Endodermal cell (in vitro differentiated cells): ENCODE data around the gene EIF4G2. TPM values are rescaled to one million over a fixed set of nuclear protein-coding genes. Genes with fewer than 3 reads are reported as not detected.
A peak's percentile ranks its signal among the peaks of the same experiment; 100 is the strongest.

Source experiments
- DNase-seq: peaks from one replicate; pipeline ENCODE4 v3.0.0-alpha.2; 2017
- H3K27ac ChIP-seq: 2 replicates; pipeline ENCODE4 v1.5.1; 2013; ENCODE audit warnings: mild to moderate bottlenecking, low read depth, low read length, moderate library complexity
- H3K27me3 ChIP-seq: 2 replicates; pipeline ENCODE4 v1.6.1; 2013; ENCODE audit warnings: mild to moderate bottlenecking, low read length, moderate library complexity; ENCODE audit not compliant: insufficient read depth, control insufficient read depth, poor library complexity, severe bottlenecking
- H3K36me3 ChIP-seq: 2 replicates; pipeline ENCODE4 v1.7.0; 2013; ENCODE audit warnings: mild to moderate bottlenecking, low read length, moderate library complexity; ENCODE audit not compliant: control insufficient read depth, insufficient read depth
- H3K4me1 ChIP-seq: one replicate; pipeline ENCODE4 v1.7.0; 2013; ENCODE audit warnings: low read length; ENCODE audit not compliant: control insufficient read depth, insufficient read depth
- H3K4me3 ChIP-seq: 2 replicates; pipeline ENCODE4 v1.5.1; 2013; ENCODE audit warnings: mild to moderate bottlenecking, low read length, moderate library complexity
- H3K9ac ChIP-seq: 2 replicates; pipeline ENCODE4 v1.6.1; 2013; ENCODE audit warnings: mild to moderate bottlenecking, low read length, moderate library complexity; ENCODE audit not compliant: poor library complexity, severe bottlenecking; ENCODE audit errors: extremely low read depth
- H3K9me3 ChIP-seq: 2 replicates; pipeline ENCODE4 v1.6.1; 2013; ENCODE audit warnings: mild to moderate bottlenecking, low read length, moderate library complexity; ENCODE audit not compliant: control insufficient read depth
- H3K27ac Mint-ChIP-seq: 2 replicates; pipeline ENCODE4 v1.8.0; 2020; ENCODE audit warnings: mixed read lengths
- H3K27me3 Mint-ChIP-seq: 2 replicates; pipeline ENCODE4 v1.8.0; 2021; ENCODE audit warnings: mild to moderate bottlenecking, mixed read lengths; ENCODE audit not compliant: insufficient read depth
- H3K36me3 Mint-ChIP-seq: 2 replicates; pipeline ENCODE4 v1.8.0; 2020; ENCODE audit warnings: low read depth, mixed read lengths
- H3K4me1 Mint-ChIP-seq: 2 replicates; pipeline ENCODE4 v1.8.0; 2020; ENCODE audit warnings: mixed read lengths
- H3K4me3 Mint-ChIP-seq: 2 replicates; pipeline ENCODE4 v1.8.0; 2020; ENCODE audit warnings: mild to moderate bottlenecking, moderate library complexity, mixed read lengths
- H3K9me3 Mint-ChIP-seq: 2 replicates; pipeline ENCODE4 v1.8.0; 2020; ENCODE audit warnings: mild to moderate bottlenecking, mixed read lengths
- WGBS, 2 experiments: methylation state at CpG; one replicate each; pipeline versions ENCODE4 v1.1.5 to v1.1.7; 2013; ENCODE audit warnings: missing lambda C conversion rate in 2 of 2, mixed read lengths in 1 of 2; ENCODE audit not compliant: insufficient coverage in 1 of 2, insufficient read length in 1 of 2; 5-methylcytosine and 5-hydroxymethylcytosine counted together
- total RNA-seq, 2 donors: library from RNA; stranded (reverse); fragmentation: NEBNext Ultra II Directional in 1 of 2; extraction: Animal tissue kit (Norgen Biotek cat#: 25700) in 1 of 2; gene quantifications; 2 replicates in 1 of 2; 3 replicates in 1 of 2; pipeline ENCODE4 v1.2.1, GENCODE V29; 2021
- TF ChIP-seq, protein P1 (sequence below): fragments of 200-600 bp; sonication (generic); conservative IDR thresholded peaks from 2 replicates; pipeline ENCODE4 v1.5.0; 2021; ENCODE audit warnings: antibody characterized with exemption, mild to moderate bottlenecking

The EIF4G2 gene
- total RNA-seq, 2 donors from 2014 or later: 753 to 1,007 TPM

- peaks cover 64% of the 10 kb centered on the region for H3K36me3 ChIP-seq
- DNase-seq: no peak
- H3K4me1 ChIP-seq: peaks cover 3% of the 10 kb centered on the region
- no peaks in the 10 kb centered on the region for H3K27me3 Mint-ChIP-seq
- TF ChIP-seq, protein P1, sequence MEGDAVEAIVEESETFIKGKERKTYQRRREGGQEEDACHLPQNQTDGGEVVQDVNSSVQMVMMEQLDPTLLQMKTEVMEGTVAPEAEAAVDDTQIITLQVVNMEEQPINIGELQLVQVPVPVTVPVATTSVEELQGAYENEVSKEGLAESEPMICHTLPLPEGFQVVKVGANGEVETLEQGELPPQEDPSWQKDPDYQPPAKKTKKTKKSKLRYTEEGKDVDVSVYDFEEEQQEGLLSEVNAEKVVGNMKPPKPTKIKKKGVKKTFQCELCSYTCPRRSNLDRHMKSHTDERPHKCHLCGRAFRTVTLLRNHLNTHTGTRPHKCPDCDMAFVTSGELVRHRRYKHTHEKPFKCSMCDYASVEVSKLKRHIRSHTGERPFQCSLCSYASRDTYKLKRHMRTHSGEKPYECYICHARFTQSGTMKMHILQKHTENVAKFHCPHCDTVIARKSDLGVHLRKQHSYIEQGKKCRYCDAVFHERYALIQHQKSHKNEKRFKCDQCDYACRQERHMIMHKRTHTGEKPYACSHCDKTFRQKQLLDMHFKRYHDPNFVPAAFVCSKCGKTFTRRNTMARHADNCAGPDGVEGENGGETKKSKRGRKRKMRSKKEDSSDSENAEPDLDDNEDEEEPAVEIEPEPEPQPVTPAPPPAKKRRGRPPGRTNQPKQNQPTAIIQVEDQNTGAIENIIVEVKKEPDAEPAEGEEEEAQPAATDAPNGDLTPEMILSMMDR: no peak
- H3K9ac ChIP-seq: no peak overlapping the region
- no peak overlapping the region for H3K27ac ChIP-seq
- H3K4me3 ChIP-seq: peak overlapping the region; percentile 97
- H3K9me3 Mint-ChIP-seq: no peaks in the 10 kb centered on the region
- no peaks in the 10 kb centered on the region for H3K9me3 ChIP-seq
- peaks cover 33% of the 10 kb centered on the region for H3K4me1 Mint-ChIP-seq
- WGBS, 2 experiments: 97 to 100% methylated on average over 1 to 4 of the region's 4 CpGs
- H3K36me3 Mint-ChIP-seq: peaks cover 68% of the 10 kb centered on the region
- no peaks in the 10 kb centered on the region for H3K27me3 ChIP-seq
- peak overlapping the region; percentile 99 for H3K27ac Mint-ChIP-seq
- peak overlapping the region; percentile 96 for H3K4me3 Mint-ChIP-seq
Measured at GRCh38 chr11:10806206-10806605, 2.5 kb downstream of the EIF4G2 start.

- 95% methylated on average over 8 of the region's 8 CpGs for WGBS, 2 experiments
- H3K4me3 ChIP-seq: peak overlapping the region; percentile 97
Measured at GRCh38 chr11:10805741-10806140, 3.0 kb downstream of the EIF4G2 start.

GRCh38 chr11:10803676-10804075, 5.0 kb downstream of the EIF4G2 start:
- no peaks in the 10 kb centered on the region for H3K27me3 Mint-ChIP-seq
- WGBS, 2 experiments: 91 to 95% methylated on average over 4 to 6 of the region's 6 CpGs
- no peaks in the 10 kb centered on the region for H3K9me3 Mint-ChIP-seq
- H3K36me3 Mint-ChIP-seq: peaks cover 94% of the 10 kb centered on the region
- H3K4me3 ChIP-seq: peak overlapping the region; percentile 97
- no peak overlapping the region for H3K4me3 Mint-ChIP-seq
- no peak for DNase-seq
- H3K27ac Mint-ChIP-seq: peak overlapping the region; percentile 10
- H3K36me3 ChIP-seq: peaks cover 89% of the 10 kb centered on the region
- H3K27me3 ChIP-seq: no peaks in the 10 kb centered on the region
- no peak overlapping the region for H3K27ac ChIP-seq
- H3K9me3 ChIP-seq: no peaks in the 10 kb centered on the region
- TF ChIP-seq, protein P1: no peak
- peaks cover 23% of the 10 kb centered on the region for H3K4me1 Mint-ChIP-seq
- H3K9ac ChIP-seq: no peak overlapping the region
- peaks cover 3% of the 10 kb centered on the region for H3K4me1 ChIP-seq

More at GRCh38 chr11:10805741-10806140, 3.0 kb downstream of the EIF4G2 start:
- TF ChIP-seq, protein P1: no peak
- H3K9ac ChIP-seq: no peak overlapping the region
- no peaks in the 10 kb centered on the region for H3K27me3 Mint-ChIP-seq
- H3K27ac Mint-ChIP-seq: peak overlapping the region; percentile 57
- H3K4me3 Mint-ChIP-seq: peak overlapping the region; percentile 96
- DNase-seq: no peak
- H3K27ac ChIP-seq: no peak overlapping the region
- no peaks in the 10 kb centered on the region for H3K27me3 ChIP-seq
- no peaks in the 10 kb centered on the region for H3K9me3 Mint-ChIP-seq
- no peaks in the 10 kb centered on the region for H3K9me3 ChIP-seq
- H3K4me1 Mint-ChIP-seq: peaks cover 33% of the 10 kb centered on the region
- H3K4me1 ChIP-seq: peaks cover 3% of the 10 kb centered on the region
- H3K36me3 Mint-ChIP-seq: peaks cover 73% of the 10 kb centered on the region
- peaks cover 69% of the 10 kb centered on the region for H3K36me3 ChIP-seq
